WTC11 (cell line): ENCODE data around the gene HADHB. TPM values are rescaled to one million over a fixed set of nuclear protein-coding genes. Genes with fewer than 3 reads are reported as not detected.

Source experiments
- ATAC-seq: fragments of 200-7000 bp; cut with Tn5 transposase; 2 replicates; pipeline ENCODE4 v1.10.0; 2021; ENCODE audit warnings: mild to moderate bottlenecking, moderate library complexity
- CTCF ChIA-PET: fragments of 300-600 bp; sonication (Branson Sonifier 250); formaldehyde crosslinking; loops from one replicate; lab custom pipeline; 2021; ENCODE audit warnings: antibody characterized with exemption; lab: Charles Lee
- POLR2A ChIA-PET: fragments of 350-600 bp; sonication (Branson Sonifier 250); formaldehyde crosslinking; loops from one replicate; lab custom pipeline; 2021; ENCODE audit warnings: antibody characterized with exemption; lab: Charles Lee
- DNase-seq: peaks from one replicate; pipeline ENCODE4 v3.0.0; 2021; ENCODE audit warnings: low spot score
- H3K27ac Mint-ChIP-seq: 2 replicates; pipeline ENCODE4 v1.8.0; 2021; ENCODE audit warnings: mixed read lengths
- H3K27me3 Mint-ChIP-seq: 2 replicates; pipeline ENCODE4 v1.8.0; 2021; ENCODE audit warnings: low read depth, mild to moderate bottlenecking, moderate library complexity, mixed read lengths
- H3K36me3 Mint-ChIP-seq: 2 replicates; pipeline ENCODE4 v1.8.0; 2021; ENCODE audit warnings: mixed read lengths
- H3K4me1 Mint-ChIP-seq: 2 replicates; pipeline ENCODE4 v1.8.0; 2022; ENCODE audit warnings: mixed read lengths
- H3K4me3 Mint-ChIP-seq: 2 replicates; pipeline ENCODE4 v1.8.0; 2021; ENCODE audit warnings: mild to moderate bottlenecking, moderate library complexity, mixed read lengths
- H3K9me3 Mint-ChIP-seq: 2 replicates; pipeline ENCODE4 v1.8.0; 2021; ENCODE audit warnings: mixed read lengths
- FOXK1 ChIP-seq: sonication (generic); formaldehyde crosslinking; IDR thresholded peaks from 2 replicates; pipeline ENCODE4 v1.8.0; 2022; ENCODE audit warnings: mild to moderate bottlenecking, moderate library complexity, missing genetic modification reagents
- GTF2I ChIP-seq: fragments of 250-450 bp; sonication (Bioruptor Pico); conservative IDR thresholded peaks from 2 replicates; pipeline ENCODE4 v1.4.0; 2021; ENCODE audit warnings: mild to moderate bottlenecking
- IRF2 ChIP-seq: sonication (generic); formaldehyde crosslinking; IDR thresholded peaks from 2 replicates; pipeline ENCODE4 v1.8.0; 2022; ENCODE audit warnings: low read depth, missing genetic modification reagents, borderline replicate concordance
- MXD4 ChIP-seq: fragments of 250-450 bp; sonication (Bioruptor Pico); IDR thresholded peaks from 2 replicates; pipeline ENCODE4 v1.8.0; 2021; ENCODE audit warnings: mild to moderate bottlenecking, moderate library complexity, borderline replicate concordance
- MYBL2 ChIP-seq: sonication (generic); formaldehyde crosslinking; IDR thresholded peaks from 2 replicates; pipeline ENCODE4 v1.8.1; 2023; ENCODE audit warnings: mild to moderate bottlenecking, moderate library complexity, missing genetic modification reagents
- NFYB ChIP-seq: sonication (generic); formaldehyde crosslinking; conservative IDR thresholded peaks from 2 replicates; pipeline ENCODE4 v1.8.0; 2022; ENCODE audit warnings: low read depth, missing genetic modification reagents
- NR2C2 ChIP-seq: sonication (generic); formaldehyde crosslinking; IDR thresholded peaks from 2 replicates; pipeline ENCODE4 v1.8.0; 2022; ENCODE audit warnings: mild to moderate bottlenecking, missing genetic modification reagents
- RELA ChIP-seq: sonication (generic); formaldehyde crosslinking; IDR thresholded peaks from 2 replicates; pipeline ENCODE4 v1.8.1; 2022; ENCODE audit warnings: missing genetic modification reagents, mild to moderate bottlenecking, borderline replicate concordance
- SMAD4 ChIP-seq: sonication (generic); formaldehyde crosslinking; IDR thresholded peaks from 2 replicates; pipeline ENCODE4 v1.8.0; 2022; ENCODE audit warnings: mild to moderate bottlenecking, missing genetic modification reagents
- ZNF121 ChIP-seq: sonication (generic); formaldehyde crosslinking; IDR thresholded peaks from 2 replicates; pipeline ENCODE4 v1.8.0; 2023; ENCODE audit warnings: missing genetic modification reagents
- ZNF138 ChIP-seq: sonication (generic); formaldehyde crosslinking; conservative IDR thresholded peaks from 2 replicates; pipeline ENCODE4 v1.8.1; 2022; ENCODE audit warnings: mild to moderate bottlenecking, moderate library complexity, missing genetic modification reagents
- ZNF232 ChIP-seq: sonication (generic); formaldehyde crosslinking; IDR thresholded peaks from 2 replicates; pipeline ENCODE4 v1.8.0; 2022; ENCODE audit warnings: mild to moderate bottlenecking, missing genetic modification reagents
- total RNA-seq: library from RNA; stranded (reverse); gene quantifications from 3 replicates; pipeline ENCODE4 v1.2.3, GENCODE V29; 2021
- TF ChIP-seq, protein P1 (sequence below): sonication (generic); formaldehyde crosslinking; IDR thresholded peaks from 2 replicates; pipeline ENCODE4 v1.8.1; 2022; ENCODE audit warnings: missing genetic modification reagents, borderline replicate concordance
- TF ChIP-seq, protein P2 (sequence below): sonication (generic); formaldehyde crosslinking; IDR thresholded peaks from 2 replicates; pipeline ENCODE4 v1.8.1; 2023; ENCODE audit warnings: mild to moderate bottlenecking, missing genetic modification reagents, moderate library complexity
- TF ChIP-seq, protein P3 (sequence below): sonication (generic); formaldehyde crosslinking; IDR thresholded peaks from 2 replicates; pipeline ENCODE4 v1.8.1; 2022; ENCODE audit warnings: mild to moderate bottlenecking, moderate library complexity, missing genetic modification reagents
- TF ChIP-seq, protein P4 (sequence below): sonication (generic); formaldehyde crosslinking; IDR thresholded peaks from 2 replicates; pipeline ENCODE4 v1.8.0; 2023; ENCODE audit warnings: missing genetic modification reagents
- TF ChIP-seq, protein P5 (sequence below): fragments of 250-450 bp; sonication (Bioruptor Pico); IDR thresholded peaks from 2 replicates; pipeline ENCODE4 v1.9.0; 2021; ENCODE audit warnings: mild to moderate bottlenecking
- TF ChIP-seq, protein P6 (sequence below): sonication (generic); formaldehyde crosslinking; conservative IDR thresholded peaks from 2 replicates; pipeline ENCODE4 v1.8.1; 2023; ENCODE audit warnings: mild to moderate bottlenecking, low read depth, missing genetic modification reagents, moderate library complexity
- TF ChIP-seq, protein P7 (sequence below): sonication (generic); formaldehyde crosslinking; IDR thresholded peaks from 2 replicates; pipeline ENCODE4 v1.8.1; 2022; ENCODE audit warnings: low read depth, missing genetic modification reagents, borderline replicate concordance
- TF ChIP-seq, protein P8 (sequence below): fragments of 250-450 bp; sonication (Bioruptor Pico); IDR thresholded peaks from 2 replicates; pipeline ENCODE4 v1.9.0; 2021; ENCODE audit warnings: moderate library complexity, mild to moderate bottlenecking, inconsistent platforms, borderline replicate concordance
- TF ChIP-seq, protein P9 (sequence below): sonication (generic); formaldehyde crosslinking; conservative IDR thresholded peaks from 2 replicates; pipeline ENCODE4 v1.8.1; 2022; ENCODE audit warnings: mild to moderate bottlenecking, missing genetic modification reagents

HADHB gene
- total RNA-seq, 1 experiment from 2014 or later = 60.7 TPM

DNA sequence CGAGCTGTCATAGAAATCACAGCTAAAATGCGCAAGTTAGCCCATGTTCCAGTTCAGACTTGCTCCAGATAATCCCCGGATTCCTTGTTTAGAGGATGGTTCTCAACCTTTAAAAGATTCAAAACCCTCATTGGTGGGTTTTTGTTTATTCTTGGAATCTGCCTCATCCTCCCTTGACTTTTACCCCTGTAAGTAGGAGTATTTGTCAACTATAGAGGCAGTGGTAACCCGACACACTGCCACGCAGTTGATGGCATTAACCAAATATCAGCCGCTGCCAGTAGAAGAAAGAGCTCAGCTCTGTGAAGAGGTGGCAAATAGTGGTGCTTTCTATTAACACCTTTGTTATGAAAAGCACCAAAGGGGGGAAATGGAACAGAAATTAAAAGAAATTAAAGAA is 60.8 kb downstream of the HADHB start (continued):
- TF ChIP-seq ZNF121 (CRISPR knock-in tag) (no peak), RELA (CRISPR knock-in tag) (no peak), NFYB (CRISPR knock-in tag) (no peak)
- TF ChIP-seq, protein P1, sequence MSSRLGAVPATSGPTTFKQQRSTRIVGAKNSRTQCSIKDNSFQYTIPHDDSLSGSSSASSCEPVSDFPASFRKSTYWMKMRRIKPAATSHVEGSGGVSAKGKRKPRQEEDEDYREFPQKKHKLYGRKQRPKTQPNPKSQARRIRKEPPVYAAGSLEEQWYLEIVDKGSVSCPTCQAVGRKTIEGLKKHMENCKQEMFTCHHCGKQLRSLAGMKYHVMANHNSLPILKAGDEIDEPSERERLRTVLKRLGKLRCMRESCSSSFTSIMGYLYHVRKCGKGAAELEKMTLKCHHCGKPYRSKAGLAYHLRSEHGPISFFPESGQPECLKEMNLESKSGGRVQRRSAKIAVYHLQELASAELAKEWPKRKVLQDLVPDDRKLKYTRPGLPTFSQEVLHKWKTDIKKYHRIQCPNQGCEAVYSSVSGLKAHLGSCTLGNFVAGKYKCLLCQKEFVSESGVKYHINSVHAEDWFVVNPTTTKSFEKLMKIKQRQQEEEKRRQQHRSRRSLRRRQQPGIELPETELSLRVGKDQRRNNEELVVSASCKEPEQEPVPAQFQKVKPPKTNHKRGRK (CRISPR knock-in tag) = no peak
- TF ChIP-seq, protein P2, sequence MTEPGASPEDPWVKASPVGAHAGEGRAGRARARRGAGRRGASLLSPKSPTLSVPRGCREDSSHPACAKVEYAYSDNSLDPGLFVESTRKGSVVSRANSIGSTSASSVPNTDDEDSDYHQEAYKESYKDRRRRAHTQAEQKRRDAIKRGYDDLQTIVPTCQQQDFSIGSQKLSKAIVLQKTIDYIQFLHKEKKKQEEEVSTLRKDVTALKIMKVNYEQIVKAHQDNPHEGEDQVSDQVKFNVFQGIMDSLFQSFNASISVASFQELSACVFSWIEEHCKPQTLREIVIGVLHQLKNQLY (CRISPR knock-in tag) = no peak
- TF ChIP-seq, protein P3, sequence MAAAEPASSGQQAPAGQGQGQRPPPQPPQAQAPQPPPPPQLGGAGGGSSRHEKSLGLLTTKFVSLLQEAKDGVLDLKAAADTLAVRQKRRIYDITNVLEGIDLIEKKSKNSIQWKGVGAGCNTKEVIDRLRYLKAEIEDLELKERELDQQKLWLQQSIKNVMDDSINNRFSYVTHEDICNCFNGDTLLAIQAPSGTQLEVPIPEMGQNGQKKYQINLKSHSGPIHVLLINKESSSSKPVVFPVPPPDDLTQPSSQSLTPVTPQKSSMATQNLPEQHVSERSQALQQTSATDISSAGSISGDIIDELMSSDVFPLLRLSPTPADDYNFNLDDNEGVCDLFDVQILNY (CRISPR knock-in tag) = no peak
- TF ChIP-seq, protein P4, sequence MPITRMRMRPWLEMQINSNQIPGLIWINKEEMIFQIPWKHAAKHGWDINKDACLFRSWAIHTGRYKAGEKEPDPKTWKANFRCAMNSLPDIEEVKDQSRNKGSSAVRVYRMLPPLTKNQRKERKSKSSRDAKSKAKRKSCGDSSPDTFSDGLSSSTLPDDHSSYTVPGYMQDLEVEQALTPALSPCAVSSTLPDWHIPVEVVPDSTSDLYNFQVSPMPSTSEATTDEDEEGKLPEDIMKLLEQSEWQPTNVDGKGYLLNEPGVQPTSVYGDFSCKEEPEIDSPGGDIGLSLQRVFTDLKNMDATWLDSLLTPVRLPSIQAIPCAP (CRISPR knock-in tag) = no peak
- TF ChIP-seq, protein P5, sequence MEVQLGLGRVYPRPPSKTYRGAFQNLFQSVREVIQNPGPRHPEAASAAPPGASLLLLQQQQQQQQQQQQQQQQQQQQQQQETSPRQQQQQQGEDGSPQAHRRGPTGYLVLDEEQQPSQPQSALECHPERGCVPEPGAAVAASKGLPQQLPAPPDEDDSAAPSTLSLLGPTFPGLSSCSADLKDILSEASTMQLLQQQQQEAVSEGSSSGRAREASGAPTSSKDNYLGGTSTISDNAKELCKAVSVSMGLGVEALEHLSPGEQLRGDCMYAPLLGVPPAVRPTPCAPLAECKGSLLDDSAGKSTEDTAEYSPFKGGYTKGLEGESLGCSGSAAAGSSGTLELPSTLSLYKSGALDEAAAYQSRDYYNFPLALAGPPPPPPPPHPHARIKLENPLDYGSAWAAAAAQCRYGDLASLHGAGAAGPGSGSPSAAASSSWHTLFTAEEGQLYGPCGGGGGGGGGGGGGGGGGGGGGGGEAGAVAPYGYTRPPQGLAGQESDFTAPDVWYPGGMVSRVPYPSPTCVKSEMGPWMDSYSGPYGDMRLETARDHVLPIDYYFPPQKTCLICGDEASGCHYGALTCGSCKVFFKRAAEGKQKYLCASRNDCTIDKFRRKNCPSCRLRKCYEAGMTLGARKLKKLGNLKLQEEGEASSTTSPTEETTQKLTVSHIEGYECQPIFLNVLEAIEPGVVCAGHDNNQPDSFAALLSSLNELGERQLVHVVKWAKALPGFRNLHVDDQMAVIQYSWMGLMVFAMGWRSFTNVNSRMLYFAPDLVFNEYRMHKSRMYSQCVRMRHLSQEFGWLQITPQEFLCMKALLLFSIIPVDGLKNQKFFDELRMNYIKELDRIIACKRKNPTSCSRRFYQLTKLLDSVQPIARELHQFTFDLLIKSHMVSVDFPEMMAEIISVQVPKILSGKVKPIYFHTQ (CRISPR knock-in tag) = no peak

DNA sequence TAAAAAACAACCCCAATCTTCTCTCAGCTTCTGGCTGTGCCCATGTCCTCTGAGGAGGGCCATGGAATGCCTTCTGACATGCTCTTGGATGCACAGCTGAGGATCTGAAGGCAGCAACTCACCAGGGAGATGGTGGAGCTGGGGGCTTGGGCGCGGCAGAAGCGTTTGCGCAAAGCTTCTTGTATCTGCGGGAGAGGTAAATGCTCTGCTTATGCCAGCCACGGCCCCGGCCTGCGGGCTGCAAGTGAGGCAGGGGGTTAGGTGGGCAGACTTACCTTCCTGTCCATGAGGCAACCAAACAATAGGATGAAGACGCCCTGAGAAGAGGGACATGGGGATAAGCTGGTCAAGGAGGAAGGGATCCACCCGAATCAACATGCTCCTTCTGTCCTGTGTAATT is 65.2 kb downstream of the HADHB start:
- no peaks in the 10 kb centered on the region for H3K27me3 Mint-ChIP-seq
- H3K36me3 Mint-ChIP-seq = no peaks in the 10 kb centered on the region
- H3K9me3 Mint-ChIP-seq = no peaks in the 10 kb centered on the region
- no peak for DNase-seq
- H3K4me1 Mint-ChIP-seq = peaks cover 17% of the 10 kb centered on the region
- ATAC-seq = no peak
- CTCF ChIA-PET = interaction anchor here (0.6 kb wide), 1 partner anchor 186 kb away, joined by 3 read pairs; no protein-coding TSS in a partner anchor
- POLR2A ChIA-PET = no interaction called here
- H3K4me3 Mint-ChIP-seq = no peak overlapping the region
- no peak overlapping the region for H3K27ac Mint-ChIP-seq
- TF ChIP-seq FOXK1 (CRISPR knock-in tag) (no peak), ZNF138 (CRISPR knock-in tag) (no peak), GTF2I (CRISPR knock-in tag) (no peak), ZNF232 (CRISPR knock-in tag) (no peak), MYBL2 (CRISPR knock-in tag) (no peak), MXD4 (CRISPR knock-in tag) (no peak), SMAD4 (CRISPR knock-in tag) (no peak), IRF2 (CRISPR knock-in tag) (no peak), NR2C2 (CRISPR knock-in tag) (no peak)
- TF ChIP-seq, protein P6, sequence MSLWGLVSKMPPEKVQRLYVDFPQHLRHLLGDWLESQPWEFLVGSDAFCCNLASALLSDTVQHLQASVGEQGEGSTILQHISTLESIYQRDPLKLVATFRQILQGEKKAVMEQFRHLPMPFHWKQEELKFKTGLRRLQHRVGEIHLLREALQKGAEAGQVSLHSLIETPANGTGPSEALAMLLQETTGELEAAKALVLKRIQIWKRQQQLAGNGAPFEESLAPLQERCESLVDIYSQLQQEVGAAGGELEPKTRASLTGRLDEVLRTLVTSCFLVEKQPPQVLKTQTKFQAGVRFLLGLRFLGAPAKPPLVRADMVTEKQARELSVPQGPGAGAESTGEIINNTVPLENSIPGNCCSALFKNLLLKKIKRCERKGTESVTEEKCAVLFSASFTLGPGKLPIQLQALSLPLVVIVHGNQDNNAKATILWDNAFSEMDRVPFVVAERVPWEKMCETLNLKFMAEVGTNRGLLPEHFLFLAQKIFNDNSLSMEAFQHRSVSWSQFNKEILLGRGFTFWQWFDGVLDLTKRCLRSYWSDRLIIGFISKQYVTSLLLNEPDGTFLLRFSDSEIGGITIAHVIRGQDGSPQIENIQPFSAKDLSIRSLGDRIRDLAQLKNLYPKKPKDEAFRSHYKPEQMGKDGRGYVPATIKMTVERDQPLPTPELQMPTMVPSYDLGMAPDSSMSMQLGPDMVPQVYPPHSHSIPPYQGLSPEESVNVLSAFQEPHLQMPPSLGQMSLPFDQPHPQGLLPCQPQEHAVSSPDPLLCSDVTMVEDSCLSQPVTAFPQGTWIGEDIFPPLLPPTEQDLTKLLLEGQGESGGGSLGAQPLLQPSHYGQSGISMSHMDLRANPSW = no peak
- TF ChIP-seq, protein P7, sequence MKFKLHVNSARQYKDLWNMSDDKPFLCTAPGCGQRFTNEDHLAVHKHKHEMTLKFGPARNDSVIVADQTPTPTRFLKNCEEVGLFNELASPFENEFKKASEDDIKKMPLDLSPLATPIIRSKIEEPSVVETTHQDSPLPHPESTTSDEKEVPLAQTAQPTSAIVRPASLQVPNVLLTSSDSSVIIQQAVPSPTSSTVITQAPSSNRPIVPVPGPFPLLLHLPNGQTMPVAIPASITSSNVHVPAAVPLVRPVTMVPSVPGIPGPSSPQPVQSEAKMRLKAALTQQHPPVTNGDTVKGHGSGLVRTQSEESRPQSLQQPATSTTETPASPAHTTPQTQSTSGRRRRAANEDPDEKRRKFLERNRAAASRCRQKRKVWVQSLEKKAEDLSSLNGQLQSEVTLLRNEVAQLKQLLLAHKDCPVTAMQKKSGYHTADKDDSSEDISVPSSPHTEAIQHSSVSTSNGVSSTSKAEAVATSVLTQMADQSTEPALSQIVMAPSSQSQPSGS (CRISPR knock-in tag) = no peak
- TF ChIP-seq, protein P8, sequence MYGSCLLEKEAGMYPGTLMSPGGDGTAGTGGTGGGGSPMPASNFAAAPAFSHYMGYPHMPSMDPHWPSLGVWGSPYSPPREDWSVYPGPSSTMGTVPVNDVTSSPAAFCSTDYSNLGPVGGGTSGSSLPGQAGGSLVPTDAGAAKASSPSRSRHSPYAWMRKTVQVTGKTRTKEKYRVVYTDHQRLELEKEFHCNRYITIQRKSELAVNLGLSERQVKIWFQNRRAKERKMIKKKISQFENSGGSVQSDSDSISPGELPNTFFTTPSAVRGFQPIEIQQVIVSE (CRISPR knock-in tag) = no peak
- TF ChIP-seq, protein P9, sequence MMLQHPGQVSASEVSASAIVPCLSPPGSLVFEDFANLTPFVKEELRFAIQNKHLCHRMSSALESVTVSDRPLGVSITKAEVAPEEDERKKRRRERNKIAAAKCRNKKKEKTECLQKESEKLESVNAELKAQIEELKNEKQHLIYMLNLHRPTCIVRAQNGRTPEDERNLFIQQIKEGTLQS (CRISPR knock-in tag) = no peak
